Measurements from ENCODE around the gene CDKN2C.
"Not testable (repeated sequence)": the region's sequence is repeated elsewhere in the genome, so short reads cannot be mapped to it uniquely, and the experiment has no call there.

The CDKN2C gene

GRCh38 chr1:50981741-50982140, 11.7 kb downstream of the CDKN2C start:
- DNase-seq: no peak

GRCh38 chr1:50982611-50983010, 12.6 kb downstream of the CDKN2C start:
- DNase-seq: no peak

GRCh38 chr1:50983219-50983802, 13.3 kb downstream of the CDKN2C start:
- DNase-seq: no peak

GRCh38 chr1:50985094-50985493, 15.0 kb downstream of the CDKN2C start:
- DNase-seq: no peak

GRCh38 chr1:50986653-50987052, 16.6 kb downstream of the CDKN2C start:
- no peak for DNase-seq

GRCh38 chr1:50989694-50990093, 19.6 kb downstream of the CDKN2C start:
- DNase-seq: no peak

GRCh38 chr1:50992532-50993318, 22.7 kb downstream of the CDKN2C start:
- no peak for DNase-seq

- no peak for DNase-seq
Measured at GRCh38 chr1:50993645-50994044, 23.6 kb downstream of the CDKN2C start.

- DNase-seq: no peak
Measured at GRCh38 chr1:50994997-50995396, 25.0 kb downstream of the CDKN2C start.

- DNase-seq: no peak
Measured at GRCh38 chr1:50995651-50996050, 25.6 kb downstream of the CDKN2C start.

- DNase-seq: no peak
Measured at GRCh38 chr1:50996083-50996482, 26.0 kb downstream of the CDKN2C start.

- not testable (repeated sequence) for DNase-seq
Measured at GRCh38 chr1:50999375-50999774, 29.3 kb downstream of the CDKN2C start.

- no peak for DNase-seq
Measured at GRCh38 chr1:51000160-51000559, 30.1 kb downstream of the CDKN2C start.

- no peak for DNase-seq
Measured at GRCh38 chr1:51000651-51001050, 30.6 kb downstream of the CDKN2C start.

- DNase-seq: no peak
Measured at GRCh38 chr1:51002516-51002915, 32.5 kb downstream of the CDKN2C start.

- not testable (repeated sequence) for DNase-seq
Measured at GRCh38 chr1:51005549-51005948, 35.5 kb downstream of the CDKN2C start.

GRCh38 chr1:51009381-51009780, 39.3 kb downstream of the CDKN2C start:
- no peak for DNase-seq

- no peak for DNase-seq
Measured at GRCh38 chr1:51014878-51015277, 44.8 kb downstream of the CDKN2C start.

- DNase-seq: no peak
Measured at GRCh38 chr1:51019811-51020210, 49.8 kb downstream of the CDKN2C start.

Data from RPMI8226 (cell line).